ENCODE data around the gene PDGFA. TPM values are rescaled to one million over a fixed set of nuclear protein-coding genes. Genes with fewer than 3 reads are reported as not detected.

The PDGFA gene
- total RNA-seq, 3 donors from 2014 or later (not counting 1 experiment from before 2014, with no cell fraction given) = 0.86 to 2.0 (median 1.5) TPM

DNA sequence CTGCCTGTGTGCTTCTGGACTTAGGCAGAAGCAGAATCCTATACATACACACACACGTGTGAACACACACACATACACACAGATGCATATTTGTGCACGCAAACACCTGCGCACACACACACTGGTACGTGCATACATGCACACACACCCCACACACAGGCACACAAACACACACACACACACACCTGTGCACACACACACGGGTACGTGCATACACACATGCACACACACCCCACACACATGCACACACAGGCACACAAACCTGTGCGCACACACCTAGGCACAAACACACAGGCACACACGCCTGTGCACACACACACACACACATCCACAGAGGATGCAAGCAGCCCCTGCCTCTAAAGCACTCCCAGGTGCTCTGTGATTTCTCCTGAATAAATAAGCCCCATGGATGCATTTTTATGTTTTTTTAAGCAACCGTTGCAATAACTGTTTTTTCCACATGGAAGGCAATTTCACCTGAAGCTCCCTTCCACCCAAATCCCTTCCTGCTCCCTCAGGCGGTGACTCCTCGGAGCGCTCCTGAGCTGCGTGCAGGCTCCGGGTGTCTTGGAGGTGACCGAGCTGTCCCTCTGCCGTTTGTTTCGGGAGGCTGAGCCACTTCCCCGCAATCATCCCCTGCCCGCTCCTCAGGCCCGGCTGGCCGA is 41.5 kb upstream of the PDGFA start:
- H3K27me3 Mint-ChIP-seq (ENCODE audit: low read depth in 2 of 2) = no peaks in the 10 kb centered on the region
- no peaks in the 10 kb centered on the region for H3K36me3 Mint-ChIP-seq
- intact Hi-C loops (cut with micrococcal nuclease) = no loop called here
- 95% methylated on average over 21 of the region's 21 CpGs for WGBS (ENCODE audit: insufficient coverage)
- Histone ChIP-seq H3K9me3 (ENCODE audit: control insufficient read depth, insufficient read depth, low read length) (no peaks in the 10 kb centered on the region), H3K27ac (ENCODE audit: low read length) (no peak overlapping the region), H3K36me3 (ENCODE audit: control insufficient read depth, insufficient read depth, low read length) (no peaks in the 10 kb centered on the region), H3K27me3 (ENCODE audit: control insufficient read depth, insufficient read depth, low read length) (no peaks in the 10 kb centered on the region), H3K4me1 (ENCODE audit: control insufficient read depth, insufficient read depth, low read length) (no peaks in the 10 kb centered on the region), H3K4me3 (ENCODE audit: low read length) (no peak overlapping the region)
- TF ChIP-seq CTCF (IDR thresholded peaks at IDR 0.05) = no peak
- ATAC-seq (no peak), DNase-seq (no peak)
- H3K4me3 Mint-ChIP-seq = no peak overlapping the region
- H3K9me3 Mint-ChIP-seq = no peaks in the 10 kb centered on the region
- no peak overlapping the region for H3K27ac Mint-ChIP-seq
- H3K4me1 Mint-ChIP-seq = peaks cover 4 to 7% of the 10 kb centered on the region in 2 donors

GRCh38 chr7:559396-559705 is 39.7 kb upstream of the PDGFA start:
- Histone ChIP-seq H3K27ac (ENCODE audit: low read length) (no peak overlapping the region), H3K4me3 (ENCODE audit: low read length) (no peak overlapping the region), H3K27me3 (ENCODE audit: control insufficient read depth, insufficient read depth, low read length) (no peaks in the 10 kb centered on the region), H3K36me3 (ENCODE audit: control insufficient read depth, insufficient read depth, low read length) (no peaks in the 10 kb centered on the region), H3K9me3 (ENCODE audit: control insufficient read depth, insufficient read depth, low read length) (no peaks in the 10 kb centered on the region), H3K4me1 (ENCODE audit: control insufficient read depth, insufficient read depth, low read length) (no peaks in the 10 kb centered on the region)
- H3K27me3 Mint-ChIP-seq (ENCODE audit: low read depth in 2 of 2) = no peaks in the 10 kb centered on the region
- no peaks in the 10 kb centered on the region for H3K9me3 Mint-ChIP-seq
- intact Hi-C loops (cut with micrococcal nuclease) = no loop called here
- 86% methylated on average over 21 of the region's 21 CpGs for WGBS (ENCODE audit: insufficient coverage)
- no peaks in the 10 kb centered on the region for H3K36me3 Mint-ChIP-seq
- no peak overlapping the region for H3K27ac Mint-ChIP-seq
- no peak overlapping the region for H3K4me3 Mint-ChIP-seq
- H3K4me1 Mint-ChIP-seq = peaks cover 4 to 7% of the 10 kb centered on the region in 2 donors
- ATAC-seq (no peak), DNase-seq (no peak)
- TF ChIP-seq CTCF (IDR thresholded peaks at IDR 0.05) = no peak

DNA sequence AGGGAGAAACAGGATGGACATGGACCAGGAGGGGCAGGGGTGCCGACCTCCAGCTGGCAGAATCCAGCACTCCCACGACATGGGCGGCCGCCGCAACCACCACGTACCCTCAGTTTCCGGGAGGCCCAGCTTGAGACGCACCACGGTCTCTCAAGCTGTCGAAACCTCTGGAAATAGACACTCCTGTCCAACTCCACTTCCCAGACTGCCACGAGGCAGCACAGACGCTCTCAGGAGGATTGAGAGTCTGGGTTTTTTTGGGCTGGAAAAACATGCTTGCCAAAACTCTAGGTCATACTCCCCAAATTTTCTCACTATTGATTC is 37.9 kb upstream of the PDGFA start:
- H3K9me3 ChIP-seq (ENCODE audit: control insufficient read depth, insufficient read depth, low read length) = no peaks in the 10 kb centered on the region
- TF ChIP-seq CTCF (IDR thresholded peaks at IDR 0.05) = no peak
- Mint-ChIP-seq H3K4me3 (no peak overlapping the region), H3K9me3 (no peaks in the 10 kb centered on the region), H3K27ac (no peak overlapping the region), H3K4me1 (peaks cover 2 to 4% of the 10 kb centered on the region in 2 donors), H3K27me3 (ENCODE audit: low read depth in 2 of 2) (no peaks in the 10 kb centered on the region), H3K36me3 (no peaks in the 10 kb centered on the region)
- H3K27ac ChIP-seq (ENCODE audit: low read length) = no peak overlapping the region
- H3K4me1 ChIP-seq (ENCODE audit: control insufficient read depth, insufficient read depth, low read length) = no peaks in the 10 kb centered on the region
- intact Hi-C loops (cut with micrococcal nuclease) = no loop called here
- ATAC-seq (no peak), DNase-seq (no peak)
- no peak overlapping the region for H3K4me3 ChIP-seq (ENCODE audit: low read length)
- H3K36me3 ChIP-seq (ENCODE audit: control insufficient read depth, insufficient read depth, low read length) = no peaks in the 10 kb centered on the region
- WGBS (ENCODE audit: insufficient coverage) = 98% methylated on average over 12 of the region's 12 CpGs
- no peaks in the 10 kb centered on the region for H3K27me3 ChIP-seq (ENCODE audit: control insufficient read depth, insufficient read depth, low read length)

DNA sequence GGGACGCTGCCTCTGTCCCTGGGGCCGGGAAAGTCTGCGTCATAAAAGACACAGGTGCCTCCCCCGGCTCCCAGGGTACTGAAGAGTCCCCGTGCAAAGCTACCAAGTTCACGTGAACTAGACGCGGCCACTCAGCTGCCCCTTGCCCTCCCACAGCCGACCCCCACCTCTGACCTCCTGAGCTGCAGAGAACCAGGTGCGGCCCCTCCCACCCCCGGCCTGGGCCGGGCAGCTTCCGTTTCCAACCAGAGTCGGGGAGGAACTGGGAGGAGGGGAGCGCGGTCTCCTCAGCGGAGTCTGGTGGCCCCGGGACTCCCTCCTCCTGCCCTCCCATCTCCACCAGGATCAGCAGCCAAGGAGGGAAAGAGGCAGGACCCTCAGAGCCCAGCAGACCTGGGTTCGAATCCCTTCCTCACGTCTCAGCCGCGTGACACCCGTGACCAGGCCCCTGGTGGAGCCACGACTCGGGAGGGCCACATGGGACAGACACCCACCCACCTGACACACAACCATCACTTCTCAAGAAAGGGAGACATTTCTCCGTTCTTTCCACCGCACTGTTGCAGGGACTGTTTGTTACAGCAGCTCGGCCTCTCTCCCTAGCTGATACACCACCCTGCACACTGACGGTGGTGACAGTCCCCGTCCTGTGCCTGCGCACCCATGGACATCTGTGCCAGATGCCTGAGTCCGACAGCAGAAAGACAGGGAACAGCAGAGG is 37.4 kb upstream of the PDGFA start:
- ATAC-seq (no peak), DNase-seq (no peak)
- H3K4me3 Mint-ChIP-seq = no peak overlapping the region
- H3K27ac ChIP-seq (ENCODE audit: low read length) = no peak overlapping the region
- no peaks in the 10 kb centered on the region for H3K9me3 Mint-ChIP-seq
- H3K9me3 ChIP-seq (ENCODE audit: control insufficient read depth, insufficient read depth, low read length) = no peaks in the 10 kb centered on the region
- intact Hi-C loops (cut with micrococcal nuclease) = no loop called here
- WGBS (ENCODE audit: insufficient coverage) = 98% methylated on average over 30 of the region's 32 CpGs
- no peaks in the 10 kb centered on the region for H3K36me3 Mint-ChIP-seq
- TF ChIP-seq CTCF (IDR thresholded peaks at IDR 0.05) = no peak
- H3K36me3 ChIP-seq (ENCODE audit: control insufficient read depth, insufficient read depth, low read length) = no peaks in the 10 kb centered on the region
- no peak overlapping the region for H3K27ac Mint-ChIP-seq
- H3K4me1 Mint-ChIP-seq = no peaks in the 10 kb centered on the region
- H3K27me3 Mint-ChIP-seq (ENCODE audit: low read depth in 2 of 2) = no peaks in the 10 kb centered on the region
- H3K4me3 ChIP-seq (ENCODE audit: low read length) = no peak overlapping the region
- no peaks in the 10 kb centered on the region for H3K4me1 ChIP-seq (ENCODE audit: control insufficient read depth, insufficient read depth, low read length)
- no peaks in the 10 kb centered on the region for H3K27me3 ChIP-seq (ENCODE audit: control insufficient read depth, insufficient read depth, low read length)
